Measurements from ENCODE around the gene GRIP2.

Gene GRIP2

GRCh38 chr3:14561051-14561960 is 21.2 kb upstream of the GRIP2 start:
- no peak for DNase-seq

- DNase-seq, result no peak
These were observed 20.0 kb upstream of the GRIP2 start for GRCh38 chr3:14560110-14560509.

- no peak for DNase-seq
These were observed 17.9 kb upstream of the GRIP2 start for GRCh38 chr3:14558029-14558428.

DNA sequence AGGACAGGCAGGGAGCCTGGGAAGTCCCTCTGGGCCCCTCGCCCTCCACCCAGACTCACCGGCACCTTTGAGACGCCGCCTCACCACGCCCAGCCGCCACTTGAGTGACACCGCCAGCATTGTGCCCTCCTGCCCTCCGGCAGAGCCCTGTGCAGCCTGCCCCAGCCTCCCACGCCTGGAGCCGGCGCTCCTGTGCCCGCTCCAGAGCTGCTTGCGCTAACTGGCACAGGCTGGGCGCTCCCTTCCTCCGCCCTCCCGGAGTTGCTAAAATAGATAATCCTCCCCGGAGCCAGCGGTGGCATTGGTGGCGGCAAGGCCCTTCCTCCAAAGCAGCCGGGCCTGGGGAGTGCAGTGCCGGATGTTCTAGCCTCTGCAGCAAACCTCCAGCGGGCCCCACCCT is 15.7 kb upstream of the GRIP2 start:
- no peak for DNase-seq

DNA sequence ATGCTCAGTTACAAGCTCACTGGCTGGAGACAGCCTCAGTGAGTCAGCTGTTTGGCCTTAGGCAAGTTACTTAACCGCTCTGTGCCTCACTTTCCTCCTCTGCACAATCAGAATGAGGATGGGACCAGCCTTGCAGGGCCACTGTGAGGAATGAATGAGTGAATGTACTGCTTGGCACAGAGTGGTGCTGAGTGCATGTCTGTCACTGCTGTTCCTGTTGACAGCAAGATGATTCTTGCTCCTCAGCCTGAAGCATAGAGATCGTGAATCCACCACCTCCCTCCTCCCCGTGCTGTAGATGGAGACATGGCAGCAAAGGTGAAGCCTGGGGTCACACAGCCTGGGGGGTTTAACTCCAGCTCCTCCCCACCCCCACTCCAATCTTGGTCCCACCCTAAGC is 14.6 kb upstream of the GRIP2 start:
- DNase-seq, result no peak

GRCh38 chr3:14553871-14554270 is 13.7 kb upstream of the GRIP2 start:
- DNase-seq, result no peak

DNA sequence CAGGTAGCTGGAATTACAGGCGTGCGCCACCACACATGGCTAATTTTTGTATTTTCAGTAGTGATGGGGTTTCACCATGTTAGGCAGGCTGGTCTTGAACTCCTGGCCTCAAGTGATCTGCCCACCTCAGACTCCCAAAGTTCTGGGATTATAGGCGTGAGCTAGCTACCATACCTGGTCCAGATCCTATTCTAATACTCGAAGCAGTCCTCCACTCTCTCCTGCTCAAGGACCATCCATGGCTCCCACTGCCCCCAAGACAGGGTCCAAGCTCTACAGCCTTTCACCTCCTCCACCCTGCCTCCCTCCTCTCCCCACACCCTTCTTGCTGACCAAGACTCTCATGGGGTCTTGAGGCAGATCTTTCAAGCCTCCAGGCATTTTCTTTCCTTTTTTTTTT is 12.6 kb upstream of the GRIP2 start:
- DNase-seq, result no peak

DNA sequence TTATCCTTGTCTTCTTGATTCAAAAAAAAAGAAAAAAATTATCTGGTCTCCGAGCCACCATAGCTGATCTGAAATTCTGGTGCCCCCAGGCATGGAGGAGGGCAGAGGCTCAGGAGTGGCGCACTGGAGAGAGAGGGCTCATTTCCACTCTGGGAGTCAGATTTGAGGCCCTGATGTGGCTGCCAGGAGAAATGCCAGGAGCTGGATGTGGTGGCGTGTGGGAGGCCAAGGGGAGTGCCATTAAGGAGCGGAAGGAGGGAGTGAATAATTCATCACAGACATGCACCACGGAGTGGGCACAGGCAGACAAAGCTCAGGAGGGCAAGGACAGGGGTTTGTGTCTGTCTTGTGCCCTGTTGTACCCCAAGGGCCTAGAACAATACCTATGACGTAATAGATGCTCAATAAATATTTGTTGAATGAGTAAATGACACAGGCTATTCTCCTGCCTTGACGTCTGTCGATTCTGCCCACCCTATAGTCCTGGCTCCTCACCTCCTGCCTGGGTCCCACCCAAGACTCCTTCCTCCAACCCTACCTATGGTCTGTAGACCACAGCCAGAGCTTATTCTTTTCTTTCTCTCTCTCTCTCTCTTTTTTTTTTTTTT is 12.0 kb upstream of the GRIP2 start:
- no peak for DNase-seq

- DNase-seq, result no peak
These were observed 10.8 kb upstream of the GRIP2 start for GRCh38 chr3:14550651-14551611.

GRCh38 chr3:14550181-14550580 is 10.0 kb upstream of the GRIP2 start:
- DNase-seq, result no peak

DNA sequence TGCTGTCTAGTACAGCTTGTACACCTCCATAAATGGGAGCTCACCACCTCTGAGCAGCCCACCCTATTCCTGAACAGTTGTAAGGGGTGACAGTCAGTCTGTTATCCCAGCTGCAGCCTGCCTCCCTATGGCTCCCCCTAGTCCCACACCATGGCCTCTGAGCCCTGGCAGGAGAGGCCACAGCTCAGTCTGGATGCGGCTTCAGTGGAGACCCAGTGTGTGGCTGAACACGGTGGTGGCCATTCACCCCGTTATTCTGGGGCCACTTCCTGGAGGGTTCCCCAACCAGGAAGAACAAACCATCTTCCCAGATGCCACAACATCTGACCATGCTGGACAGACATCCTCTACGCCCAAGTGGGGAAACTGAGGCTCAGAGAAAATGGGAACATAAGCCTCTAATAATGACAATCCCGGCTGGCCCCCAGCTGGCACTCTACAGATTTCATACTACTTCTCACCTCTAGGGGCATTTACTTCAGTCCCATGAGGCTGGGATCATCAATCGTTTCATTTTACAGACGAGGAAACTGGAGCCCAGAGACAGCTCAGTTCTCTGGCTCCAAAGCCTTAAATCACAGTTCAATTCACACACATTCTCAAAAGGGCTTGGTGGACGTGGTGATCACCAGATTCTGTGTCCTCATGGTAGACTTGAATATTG is 9.2 kb upstream of the GRIP2 start:
- no peak for DNase-seq

GRCh38 chr3:14548321-14548729 is 8.2 kb upstream of the GRIP2 start:
- DNase-seq, result no peak

- DNase-seq, result no peak
These were observed 7.6 kb upstream of the GRIP2 start for GRCh38 chr3:14547693-14548092.

DNA sequence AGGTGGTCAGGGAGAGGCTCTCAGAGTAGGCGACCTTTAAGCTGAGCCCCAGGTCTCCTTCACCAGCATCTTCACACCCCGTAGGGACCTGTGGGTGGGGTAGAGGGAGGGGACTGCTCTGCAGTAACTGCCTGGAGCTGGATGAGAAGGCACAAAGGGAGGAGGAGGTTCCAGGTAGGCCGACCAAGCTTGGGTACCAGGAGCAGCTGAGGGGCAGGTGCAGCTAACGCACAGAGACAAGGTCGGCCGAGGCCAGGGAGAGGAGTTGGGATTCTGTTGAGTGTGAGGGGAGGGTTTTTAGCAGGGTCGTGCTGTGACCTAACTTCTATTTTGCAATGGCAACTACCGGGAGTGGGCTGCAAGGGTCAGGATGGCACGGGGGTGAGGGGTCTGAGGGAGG is 5.9 kb upstream of the GRIP2 start:
- DNase-seq, result no peak

DNA sequence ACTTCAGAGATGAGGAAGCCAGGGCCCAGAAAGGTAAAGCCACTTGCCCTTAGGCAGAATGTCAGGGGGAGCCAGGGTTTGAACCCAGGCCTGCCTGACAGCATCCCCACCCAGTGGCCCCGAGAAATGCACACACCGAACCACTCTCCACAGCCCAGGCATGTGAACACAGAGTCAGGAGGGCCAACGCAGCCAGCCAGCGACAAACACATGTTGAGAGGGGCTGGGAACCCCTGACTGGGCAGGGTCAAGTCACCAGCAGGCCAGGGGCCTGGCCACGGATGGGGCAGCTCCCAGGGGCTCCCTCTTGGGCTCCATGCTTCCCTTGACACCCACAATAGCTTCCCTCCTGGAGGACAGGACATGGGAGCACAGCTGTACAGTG is 5.1 kb upstream of the GRIP2 start:
- DNase-seq, result no peak

GRCh38 chr3:14544282-14545250 is 4.4 kb upstream of the GRIP2 start:
- DNase-seq, result no peak

GRCh38 chr3:14543446-14543845 is 3.3 kb upstream of the GRIP2 start:
- no peak for DNase-seq

- DNase-seq, result no peak
These were observed 2.5 kb upstream of the GRIP2 start for GRCh38 chr3:14542656-14543055.

- DNase-seq, result no peak
These were observed 1.5 kb upstream of the GRIP2 start for GRCh38 chr3:14541646-14542045.

GRCh38 chr3:14540821-14541385 is 761 bp upstream of the GRIP2 start:
- DNase-seq, result no peak

DNA sequence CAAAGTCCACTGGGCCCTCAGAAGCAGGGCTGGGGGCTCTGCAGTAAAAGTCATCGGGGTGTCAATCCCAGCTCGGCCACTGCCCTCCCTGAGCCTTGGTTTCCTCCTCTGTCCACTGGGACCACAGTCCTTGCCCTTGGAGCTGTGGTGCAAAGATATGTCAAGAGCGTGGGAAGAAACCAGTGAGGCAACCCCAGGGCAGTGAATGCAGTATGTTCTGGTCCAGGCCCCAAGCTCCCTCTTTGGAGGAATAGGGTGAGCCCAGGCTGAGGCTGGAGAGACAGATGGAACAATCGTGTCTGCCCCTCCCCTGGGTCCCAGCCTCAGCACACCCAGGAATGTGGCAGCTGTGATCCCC is 779 bp downstream of the GRIP2 start:
- no peak for DNase-seq

Measured in NCI-H1105 (cell line).